GM23338 (cell line): ENCODE data around the gene QPCTL. TPM values are rescaled to one million over a fixed set of nuclear protein-coding genes. Genes with fewer than 3 reads are reported as not detected.

Experiments
- ATAC-seq: fragments of 200-7000 bp; cut with Tn5 transposase; 3 replicates; pipeline ENCODE4 v1.9.1; 2020
- DNase-seq: peaks from one replicate; pipeline ENCODE4 v3.0.0-alpha.2; 2015; ENCODE audit warnings: low spot score
- H2AFZ ChIP-seq: fragments of 200-600 bp; sonication (generic); 2 replicates; pipeline ENCODE4 v1.8.0; 2016; ENCODE audit warnings: antibody characterized with exemption, mild to moderate bottlenecking, moderate library complexity
- H3F3A ChIP-seq: fragments of 200-600 bp; sonication (generic); replicated peaks from 2 replicates; pipeline ENCODE4 v1.8.0; 2017; ENCODE audit warnings: antibody characterized with exemption, mixed run types, low read depth
- H3K27ac ChIP-seq: fragments of 200-600 bp; sonication (generic); 2 replicates; pipeline ENCODE4 v1.6.1; 2016; ENCODE audit warnings: low read depth
- H3K27me3 ChIP-seq: fragments of 200-600 bp; sonication (generic); 2 replicates; pipeline ENCODE4 v1.8.0; 2016; ENCODE audit warnings: mild to moderate bottlenecking, mixed run types, moderate library complexity; ENCODE audit not compliant: insufficient read depth
- H3K36me3 ChIP-seq: fragments of 200-600 bp; sonication (generic); 2 replicates; pipeline ENCODE4 v1.8.0; 2016; ENCODE audit warnings: mild to moderate bottlenecking; ENCODE audit not compliant: insufficient read depth
- H3K4me1 ChIP-seq: fragments of 200-600 bp; sonication (generic); 2 replicates; pipeline ENCODE4 v1.8.0; 2016; ENCODE audit warnings: mild to moderate bottlenecking, moderate library complexity; ENCODE audit not compliant: insufficient read depth
- H3K4me2 ChIP-seq: fragments of 200-600 bp; sonication (generic); 2 replicates; pipeline ENCODE4 v1.7.1; 2017; ENCODE audit warnings: mixed run types
- H3K4me3 ChIP-seq: fragments of 200-600 bp; sonication (generic); 2 replicates; pipeline ENCODE4 v1.6.1; 2016; ENCODE audit warnings: mixed run types
- H3K79me2 ChIP-seq: fragments of 200-600 bp; sonication (generic); replicated peaks from 2 replicates; pipeline ENCODE4 v1.8.0; 2017; ENCODE audit warnings: mild to moderate bottlenecking; ENCODE audit not compliant: insufficient read depth
- H3K9me2 ChIP-seq: fragments of 200-600 bp; sonication (generic); 2 replicates; pipeline ENCODE4 v1.8.0; 2017; ENCODE audit not compliant: insufficient read depth
- H4K20me1 ChIP-seq: fragments of 200-600 bp; sonication (generic); replicated peaks from 2 replicates; pipeline ENCODE4 v1.8.0; 2017; ENCODE audit warnings: mild to moderate bottlenecking; ENCODE audit not compliant: insufficient read depth
- H3K27ac Mint-ChIP-seq: 2 replicates; pipeline ENCODE4 v1.8.0; 2020; ENCODE audit warnings: inconsistent platforms, mild to moderate bottlenecking, moderate library complexity, mixed read lengths
- H3K27me3 Mint-ChIP-seq: 3 replicates; pipeline ENCODE4 v1.8.0; 2022; ENCODE audit warnings: low read depth, mild to moderate bottlenecking, moderate library complexity, mixed read lengths, inconsistent platforms; ENCODE audit not compliant: insufficient read depth, poor library complexity
- H3K36me3 Mint-ChIP-seq: 3 replicates; pipeline ENCODE4 v1.8.0; 2021; ENCODE audit warnings: low read depth, mild to moderate bottlenecking, inconsistent platforms, moderate library complexity, mixed read lengths
- H3K4me1 Mint-ChIP-seq: 3 replicates; pipeline ENCODE4 v1.8.0; 2020; ENCODE audit warnings: mild to moderate bottlenecking, inconsistent platforms, mixed read lengths
- H3K4me3 Mint-ChIP-seq: 3 replicates; pipeline ENCODE4 v1.8.0; 2021; ENCODE audit warnings: moderate library complexity, mild to moderate bottlenecking, inconsistent platforms, mixed read lengths
- H3K9me3 Mint-ChIP-seq: 3 replicates; pipeline ENCODE4 v1.8.0; 2020; ENCODE audit warnings: moderate library complexity, mild to moderate bottlenecking, inconsistent platforms, mixed read lengths
- CREB1 ChIP-seq: fragments of 250-450 bp; sonication (Bioruptor Pico); IDR thresholded peaks from 2 replicates; pipeline ENCODE4 v1.5.0; 2020; ENCODE audit warnings: low read depth, mild to moderate bottlenecking, moderate library complexity
- ETS1 ChIP-seq: IDR thresholded peaks from 2 replicates; pipeline ENCODE4 v1.6.1; 2016; ENCODE audit warnings: antibody characterized with exemption
- EZH2 ChIP-seq: fragments of 200-600 bp; sonication (generic); IDR thresholded peaks from one replicate; pipeline ENCODE4 v1.8.0; 2017; ENCODE audit warnings: antibody characterized with exemption, mild to moderate bottlenecking, low read depth; ENCODE audit not compliant: unreplicated experiment
- EZH2phosphoT487 ChIP-seq: fragments of 200-600 bp; sonication (generic); IDR thresholded peaks from one replicate; pipeline ENCODE4 v1.8.1; 2018; ENCODE audit warnings: antibody characterized with exemption; ENCODE audit not compliant: unreplicated experiment
- JUNB ChIP-seq: IDR thresholded peaks from one replicate; pipeline ENCODE4 v1.6.1; 2016; ENCODE audit warnings: antibody characterized with exemption; ENCODE audit not compliant: unreplicated experiment
- NANOG ChIP-seq: IDR thresholded peaks from 2 replicates; pipeline ENCODE4 v1.6.1; 2016; ENCODE audit warnings: antibody characterized with exemption, borderline replicate concordance
- POLR2AphosphoS5 ChIP-seq: IDR thresholded peaks from 2 replicates; pipeline ENCODE4 v1.6.1; 2016; ENCODE audit warnings: antibody characterized with exemption, low read depth
- REST ChIP-seq: IDR thresholded peaks from one replicate; pipeline ENCODE4 v1.6.1; 2018; ENCODE audit warnings: antibody characterized with exemption; ENCODE audit not compliant: unreplicated experiment
- STAT1 ChIP-seq: IDR thresholded peaks from one replicate; pipeline ENCODE4 v1.6.1; 2016; ENCODE audit warnings: antibody characterized with exemption; ENCODE audit not compliant: unreplicated experiment
- ZNF114 ChIP-seq: fragments of 250-450 bp; sonication (Bioruptor Pico); IDR thresholded peaks from 2 replicates; pipeline ENCODE4 v1.5.0; 2020; ENCODE audit warnings: mild to moderate bottlenecking, moderate library complexity
- ZNF331 ChIP-seq: fragments of 250-450 bp; sonication (Bioruptor Pico); IDR thresholded peaks from 2 replicates; pipeline ENCODE4 v1.5.0; 2020; ENCODE audit warnings: low read depth, mild to moderate bottlenecking, moderate library complexity
- ZNF462 ChIP-seq: fragments of 250-450 bp; sonication (Bioruptor Pico); IDR thresholded peaks from 2 replicates; pipeline ENCODE4 v1.5.0; 2020; ENCODE audit warnings: mild to moderate bottlenecking, moderate library complexity
- polyA plus RNA-seq: library from polyadenylated mRNA; unstranded; fragments of >200 nt; fragmentation: Nextera tagmentation; extraction: Ambion mirVana; gene quantifications from 2 replicates; pipeline ENCODE4 v1.2.1, GENCODE V29; 2016
- total RNA-seq: library from RNA; depleted of rRNA; stranded (reverse); fragments of >200 nt; shearing (Covaris generic); gene quantifications from 2 replicates; pipeline ENCODE4 v1.2.3, GENCODE V29; 2014
- TF ChIP-seq, protein P1 (sequence below), 2 experiments: fragments of 200-600 bp in 1 of 2; sonication (generic) in 1 of 2; conservative IDR thresholded peaks; 2 replicates each; pipeline versions ENCODE4 v1.5.1 to v1.6.1; 2016 to 2017; ENCODE audit warnings: antibody characterized with exemption in 2 of 2, low read depth in 2 of 2, mild to moderate bottlenecking in 2 of 2, moderate library complexity in 1 of 2

Gene QPCTL
- total and polyA plus RNA-seq, 2 experiments from 2014 or later, result 10.6 to 26.2 TPM

DNA sequence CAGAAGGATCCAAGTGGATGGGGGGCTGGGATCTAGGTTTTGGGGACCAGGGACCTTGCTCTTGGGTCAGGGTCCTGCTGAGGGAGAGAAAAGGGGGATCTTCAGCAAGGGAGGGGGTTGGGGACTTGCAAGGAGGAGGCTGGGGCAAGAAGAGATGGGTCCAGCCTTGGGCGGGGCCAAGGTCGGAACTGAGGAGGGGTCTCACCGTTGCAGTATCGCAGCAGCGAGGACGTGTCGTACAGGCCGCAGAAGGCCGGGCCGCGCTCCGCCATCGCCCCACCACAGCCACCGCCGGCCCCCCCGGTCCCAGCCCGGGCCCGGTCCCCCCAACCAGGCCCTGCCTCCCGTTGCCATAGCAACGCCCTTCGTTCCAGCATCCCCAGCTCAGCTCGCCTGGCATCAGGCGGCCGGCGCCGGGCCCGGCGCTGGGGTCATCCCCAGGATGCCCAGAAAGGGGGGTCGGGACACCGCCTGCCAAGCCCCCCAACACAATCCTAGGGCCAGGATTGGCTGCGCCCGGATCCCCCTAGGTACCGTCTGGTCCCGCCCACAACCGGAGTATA lies 47.3 kb upstream of the QPCTL start:
- Histone ChIP-seq H2AFZ (peak overlapping the region; percentile 66), H3F3A (peaks cover 29% of the 10 kb centered on the region), H3K27ac (no peak overlapping the region), H3K4me3 (peak overlapping the region; percentile 90), H3K36me3 (no peaks in the 10 kb centered on the region), H4K20me1 (no peaks in the 10 kb centered on the region), H3K27me3 (peaks cover 18% of the 10 kb centered on the region), H3K4me2 (peak overlapping the region; percentile 93), H3K79me2 (no peaks in the 10 kb centered on the region), H3K4me1 (peaks cover 27% of the 10 kb centered on the region), H3K9me2 (no peaks in the 10 kb centered on the region)
- H3K9me3 Mint-ChIP-seq, result peaks cover 24% of the 10 kb centered on the region; the same call in 2 of the 3 replicates
- peak overlapping the region; percentile 79 for H3K4me3 Mint-ChIP-seq
- no peak for TF ChIP-seq EZH2
- TF ChIP-seq POLR2AphosphoS5, result no peak
- TF ChIP-seq JUNB, result no peak
- TF ChIP-seq ZNF114 (CRISPR knock-in tag), result no peak
- TF ChIP-seq REST, result no peak
- no peak for TF ChIP-seq NANOG
- no peak for TF ChIP-seq ETS1
- TF ChIP-seq, protein P1, sequence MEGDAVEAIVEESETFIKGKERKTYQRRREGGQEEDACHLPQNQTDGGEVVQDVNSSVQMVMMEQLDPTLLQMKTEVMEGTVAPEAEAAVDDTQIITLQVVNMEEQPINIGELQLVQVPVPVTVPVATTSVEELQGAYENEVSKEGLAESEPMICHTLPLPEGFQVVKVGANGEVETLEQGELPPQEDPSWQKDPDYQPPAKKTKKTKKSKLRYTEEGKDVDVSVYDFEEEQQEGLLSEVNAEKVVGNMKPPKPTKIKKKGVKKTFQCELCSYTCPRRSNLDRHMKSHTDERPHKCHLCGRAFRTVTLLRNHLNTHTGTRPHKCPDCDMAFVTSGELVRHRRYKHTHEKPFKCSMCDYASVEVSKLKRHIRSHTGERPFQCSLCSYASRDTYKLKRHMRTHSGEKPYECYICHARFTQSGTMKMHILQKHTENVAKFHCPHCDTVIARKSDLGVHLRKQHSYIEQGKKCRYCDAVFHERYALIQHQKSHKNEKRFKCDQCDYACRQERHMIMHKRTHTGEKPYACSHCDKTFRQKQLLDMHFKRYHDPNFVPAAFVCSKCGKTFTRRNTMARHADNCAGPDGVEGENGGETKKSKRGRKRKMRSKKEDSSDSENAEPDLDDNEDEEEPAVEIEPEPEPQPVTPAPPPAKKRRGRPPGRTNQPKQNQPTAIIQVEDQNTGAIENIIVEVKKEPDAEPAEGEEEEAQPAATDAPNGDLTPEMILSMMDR (conservative IDR thresholded peaks at IDR 0.05; ENCODE audit: low read depth in 2 of 2), result no peak
- no peak for TF ChIP-seq ZNF331 (CRISPR knock-in tag)
- TF ChIP-seq CREB1 (CRISPR knock-in tag), result no peak
- no peak for TF ChIP-seq STAT1
- no peak for TF ChIP-seq ZNF462 (CRISPR knock-in tag)
- TF ChIP-seq EZH2phosphoT487, result no peak
- no peak for DNase-seq
- peaks cover 37% of the 10 kb centered on the region for H3K27me3 Mint-ChIP-seq
- peaks cover 36% of the 10 kb centered on the region for H3K4me1 Mint-ChIP-seq
- H3K27ac Mint-ChIP-seq, result no peak overlapping the region
- no peak for ATAC-seq
- H3K36me3 Mint-ChIP-seq, result peaks cover 3% of the 10 kb centered on the region; the same call in 1 of the 3 replicates
